Astrocyte of the cerebellum (primary cell): Measurements from ENCODE around the gene ARL2.

Experiments
- DNase-seq: peaks from one replicate; pipeline ENCODE4 v3.0.0-alpha.2; 2011; ENCODE audit warnings: low read depth
- H3K4me3 ChIP-seq: 2 replicates; pipeline ENCODE4 v1.5.1; 2011; ENCODE audit warnings: mild to moderate bottlenecking, low read depth, low read length, moderate library complexity
- in situ Hi-C: cut with HindIII; loops from 2 replicates; pipeline ENCODE4 v1.10.0; 2017; ENCODE audit warnings: low sequenced_read_pairs
- TF ChIP-seq, protein P1 (sequence below): IDR thresholded peaks from 2 replicates; pipeline ENCODE4 v1.5.1; 2012; ENCODE audit warnings: low read length, low read depth, moderate library complexity, mild to moderate bottlenecking; ENCODE audit errors: missing control alignments

The ARL2 gene

DNA sequence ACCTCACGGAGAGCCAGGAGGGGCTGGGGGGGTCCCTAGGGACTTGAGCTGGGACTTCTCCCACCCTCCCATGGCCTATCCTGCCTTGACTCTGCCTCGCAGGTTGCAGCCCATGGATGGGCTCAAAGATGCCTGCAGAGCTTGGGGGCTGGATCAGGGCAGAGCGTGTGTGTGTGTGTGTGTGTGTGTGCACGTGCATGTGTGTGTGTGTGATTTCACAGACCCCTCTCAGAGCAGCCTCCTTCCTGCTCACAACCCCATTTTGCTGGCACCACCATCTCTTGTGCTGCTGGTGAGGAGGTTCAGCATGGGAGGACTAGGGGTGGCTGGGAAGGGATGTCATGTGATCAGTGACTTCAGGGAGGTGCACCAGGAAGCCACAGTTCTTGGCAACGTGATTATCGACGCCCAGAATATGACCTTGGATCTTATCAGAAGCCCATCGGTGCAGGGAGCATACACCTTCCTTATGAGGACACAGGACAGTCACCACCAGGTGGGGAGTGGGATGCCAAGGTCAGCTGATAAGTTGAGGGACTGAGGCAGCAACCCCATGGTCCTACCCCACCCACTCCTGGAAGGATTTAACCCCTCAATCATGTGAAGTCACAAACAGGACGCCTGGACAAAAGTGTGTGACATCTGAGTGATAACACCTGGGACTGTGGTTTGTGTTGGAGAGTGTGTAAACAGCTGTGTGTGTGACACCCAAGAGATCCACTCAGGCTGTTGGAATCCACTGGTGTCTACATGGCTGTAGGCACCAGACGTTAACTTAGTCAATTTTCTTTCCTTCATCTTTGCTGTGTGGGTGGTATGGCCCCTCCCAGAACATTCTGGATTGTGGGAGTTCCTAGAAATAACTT, 46.2 kb downstream of the ARL2 start:
- no peak for DNase-seq
- TF ChIP-seq, protein P1, sequence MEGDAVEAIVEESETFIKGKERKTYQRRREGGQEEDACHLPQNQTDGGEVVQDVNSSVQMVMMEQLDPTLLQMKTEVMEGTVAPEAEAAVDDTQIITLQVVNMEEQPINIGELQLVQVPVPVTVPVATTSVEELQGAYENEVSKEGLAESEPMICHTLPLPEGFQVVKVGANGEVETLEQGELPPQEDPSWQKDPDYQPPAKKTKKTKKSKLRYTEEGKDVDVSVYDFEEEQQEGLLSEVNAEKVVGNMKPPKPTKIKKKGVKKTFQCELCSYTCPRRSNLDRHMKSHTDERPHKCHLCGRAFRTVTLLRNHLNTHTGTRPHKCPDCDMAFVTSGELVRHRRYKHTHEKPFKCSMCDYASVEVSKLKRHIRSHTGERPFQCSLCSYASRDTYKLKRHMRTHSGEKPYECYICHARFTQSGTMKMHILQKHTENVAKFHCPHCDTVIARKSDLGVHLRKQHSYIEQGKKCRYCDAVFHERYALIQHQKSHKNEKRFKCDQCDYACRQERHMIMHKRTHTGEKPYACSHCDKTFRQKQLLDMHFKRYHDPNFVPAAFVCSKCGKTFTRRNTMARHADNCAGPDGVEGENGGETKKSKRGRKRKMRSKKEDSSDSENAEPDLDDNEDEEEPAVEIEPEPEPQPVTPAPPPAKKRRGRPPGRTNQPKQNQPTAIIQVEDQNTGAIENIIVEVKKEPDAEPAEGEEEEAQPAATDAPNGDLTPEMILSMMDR: no peak
- in situ Hi-C loops: no loop called here
- no peak overlapping the region for H3K4me3 ChIP-seq

DNA sequence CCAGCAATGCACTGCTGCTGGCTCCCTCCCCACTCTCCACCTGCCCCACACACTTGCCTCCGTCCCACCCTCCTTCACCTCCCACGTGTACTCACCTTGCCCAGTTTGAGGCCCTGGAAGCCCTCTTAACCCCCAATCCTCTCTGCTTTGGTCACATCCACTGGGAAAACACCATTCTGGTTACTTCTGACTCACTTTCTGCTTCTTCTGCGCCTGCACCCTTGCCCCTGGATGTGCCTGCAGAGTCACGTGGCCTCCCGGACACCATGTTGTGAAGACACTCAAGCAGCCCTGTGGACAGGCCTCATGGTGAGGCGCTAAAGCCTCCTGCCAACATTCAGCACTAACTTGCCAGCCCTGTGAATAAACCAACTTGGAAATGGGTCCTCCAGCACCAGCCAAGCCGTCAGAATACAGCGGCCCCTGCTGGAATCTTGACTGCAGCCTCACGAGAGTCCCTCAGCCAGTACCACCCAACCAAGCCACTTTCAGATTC, 47.0 kb downstream of the ARL2 start:
- DNase-seq: no peak
- TF ChIP-seq, protein P1: peak; percentile 43
- in situ Hi-C loops: no loop called here
- H3K4me3 ChIP-seq: no peak overlapping the region

DNA sequence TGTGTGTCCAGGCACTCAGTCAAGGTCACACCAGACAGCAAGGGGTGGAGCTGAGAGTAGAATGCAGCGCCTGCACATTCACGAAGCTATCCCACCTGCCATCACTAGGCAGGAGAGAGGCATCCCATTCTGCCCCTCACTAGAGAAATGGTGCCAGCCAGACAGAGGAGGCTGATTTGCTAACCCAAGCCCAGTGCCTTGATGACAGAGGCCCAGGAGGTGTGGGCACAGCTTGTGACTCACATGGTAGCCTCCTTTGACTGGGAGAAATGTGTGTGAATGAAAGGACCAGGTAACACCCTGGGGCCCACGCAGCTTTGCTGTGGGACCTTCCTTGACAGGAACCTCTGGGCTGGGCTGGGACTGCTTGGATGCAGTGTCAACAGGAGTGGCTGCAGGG, 49.6 kb downstream of the ARL2 start:
- TF ChIP-seq, protein P1: no peak
- no peak for DNase-seq
- in situ Hi-C loops: no loop called here
- H3K4me3 ChIP-seq: no peak overlapping the region

DNA sequence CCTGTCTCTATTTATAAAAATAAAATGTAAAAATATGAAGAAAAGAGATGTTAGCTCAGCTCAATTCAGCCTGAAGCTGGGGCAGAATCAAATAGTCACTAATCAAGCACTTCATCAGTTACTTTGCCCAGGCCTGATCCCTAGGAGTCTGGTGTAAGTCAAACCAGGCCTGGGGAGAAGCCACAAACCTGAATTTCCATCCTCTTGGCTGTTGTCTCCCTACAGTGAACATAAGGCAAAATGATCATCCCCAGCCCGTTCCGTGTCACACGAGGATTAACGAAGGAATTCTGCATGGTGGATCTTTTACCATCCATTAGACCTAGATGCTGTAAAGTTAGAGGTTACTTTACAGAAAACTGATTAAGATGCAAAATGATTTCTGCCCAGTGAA, 50.9 kb downstream of the ARL2 start:
- no peak for DNase-seq
- TF ChIP-seq, protein P1: no peak
- no peak overlapping the region for H3K4me3 ChIP-seq
- in situ Hi-C loops: no loop called here

DNA sequence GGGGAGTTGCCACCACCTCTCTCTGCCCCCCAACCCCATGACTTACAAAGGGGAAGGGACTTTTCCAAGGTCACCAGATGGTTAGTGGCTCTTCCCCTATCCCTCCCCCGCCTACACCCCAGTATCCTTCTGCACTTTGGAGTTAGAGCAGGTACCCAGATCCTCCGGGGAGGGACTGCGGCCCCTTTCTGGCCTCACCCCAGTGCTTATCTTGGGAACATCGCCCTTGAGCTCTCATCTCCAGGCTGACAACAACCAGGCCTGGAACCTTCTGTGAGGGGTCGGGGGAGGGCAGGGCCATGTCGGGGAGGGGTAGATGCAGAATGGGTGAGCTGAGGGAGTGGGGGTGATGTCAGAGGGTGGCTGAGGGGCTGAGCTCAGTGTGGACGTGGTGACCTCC, 51.9 kb downstream of the ARL2 start:
- no peak overlapping the region for H3K4me3 ChIP-seq
- TF ChIP-seq, protein P1: no peak
- in situ Hi-C loops: no loop called here
- DNase-seq: no peak

DNA sequence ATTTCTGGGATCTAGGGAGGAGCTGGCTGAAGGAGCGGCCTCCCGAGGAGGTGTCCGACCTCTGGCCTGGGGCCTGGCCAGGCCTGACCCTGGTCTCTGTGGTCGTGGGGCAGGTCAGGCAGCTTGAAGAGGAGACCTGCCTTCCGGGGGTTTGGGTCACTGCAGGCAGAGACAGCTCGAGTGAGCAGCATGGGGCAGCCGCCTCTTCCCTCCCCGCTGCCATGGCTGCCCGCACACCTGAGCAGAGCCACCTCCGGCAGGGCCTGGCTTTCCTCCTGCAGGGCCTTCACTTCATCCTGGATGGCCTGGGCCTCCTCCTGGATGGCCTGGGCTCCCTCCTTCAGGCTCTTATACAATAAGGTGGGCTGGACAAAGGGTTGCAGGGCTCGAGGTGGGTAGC, 52.4 kb downstream of the ARL2 start:
- TF ChIP-seq, protein P1: no peak
- no peak overlapping the region for H3K4me3 ChIP-seq
- in situ Hi-C loops: no loop called here
- DNase-seq: no peak
